HG02759 (cell line): ENCODE measurements around the gene GAS2L3.
"Not testable (repeated sequence)": the region's sequence is repeated elsewhere in the genome, so short reads cannot be mapped to it uniquely, and the experiment has no call there.

Source experiments
- ATAC-seq: cut with Tn5 transposase; IDR thresholded peaks from one replicate; pipeline ENCODE4 v1.9.1; 2021; ENCODE audit warnings: mild to moderate bottlenecking, moderate library complexity; ENCODE audit not compliant: unreplicated experiment

The GAS2L3 gene

GRCh38 chr12:100573292-100574186 is at the start of gene GAS2L3:
GAS2L3 (plus strand) TSS chr12:100573684; CDS start chr12:100594905, 21,221 bp downstream.
- ATAC-seq = peak; percentile 99

GRCh38 chr12:100528034-100528433 is 45.5 kb upstream of the GAS2L3 start:
- ATAC-seq = no peak

GRCh38 chr12:100528471-100529127 is 44.9 kb upstream of the GAS2L3 start:
- no peak for ATAC-seq

GRCh38 chr12:100529756-100530350 is 43.6 kb upstream of the GAS2L3 start:
- ATAC-seq = no peak

GRCh38 chr12:100533376-100533775 is 40.1 kb upstream of the GAS2L3 start:
- ATAC-seq = no peak

DNA sequence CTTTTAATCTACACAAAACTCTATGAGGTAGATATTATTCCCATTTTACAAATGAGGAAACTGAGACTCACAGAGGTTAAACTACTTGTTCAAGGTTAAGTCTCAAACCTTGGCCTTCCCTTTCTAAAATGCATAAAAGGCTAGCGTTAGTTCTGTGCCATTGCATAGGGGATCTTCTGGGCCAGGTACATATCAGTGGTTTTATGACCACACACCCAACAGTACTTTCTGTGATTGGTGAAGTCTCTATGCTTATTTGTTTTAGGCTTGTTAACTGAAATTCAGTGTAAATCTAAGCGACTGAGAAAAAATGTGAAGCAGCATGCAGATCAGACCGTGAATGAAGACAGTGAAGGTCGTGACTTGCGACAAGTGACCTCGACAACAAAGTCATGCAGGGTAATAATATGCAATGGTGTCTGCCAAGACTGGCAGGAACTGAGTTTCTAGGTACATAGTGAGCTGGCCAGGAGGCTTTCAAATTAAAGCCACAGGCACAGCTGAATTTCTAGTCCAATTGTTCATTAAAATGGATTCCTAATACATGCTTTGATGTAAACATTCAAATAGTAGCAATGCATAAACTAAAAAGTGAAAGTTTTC is 38.8 kb upstream of the GAS2L3 start:
- no peak for ATAC-seq

DNA sequence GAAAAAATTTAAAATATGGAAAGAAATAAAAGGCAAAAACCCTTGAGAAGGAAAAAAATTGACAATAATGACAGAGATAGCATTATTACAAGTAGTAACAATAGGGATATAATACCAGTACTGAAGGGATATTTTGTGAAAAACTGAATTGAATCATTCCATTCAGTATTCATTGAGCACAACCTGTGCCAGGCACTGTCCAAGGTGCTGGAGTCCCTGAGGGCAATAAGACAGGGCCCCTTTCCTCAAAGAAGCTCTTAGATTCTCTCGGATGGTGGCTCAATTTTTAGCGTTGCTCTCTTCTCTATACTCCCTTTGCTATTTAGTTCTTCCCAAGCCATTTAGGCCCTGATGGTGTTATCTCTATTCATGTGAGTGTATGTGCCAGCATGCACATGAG is 34.3 kb upstream of the GAS2L3 start:
- no peak for ATAC-seq

- ATAC-seq = no peak
These were observed 29.3 kb upstream of the GAS2L3 start for GRCh38 chr12:100544165-100544564.

DNA sequence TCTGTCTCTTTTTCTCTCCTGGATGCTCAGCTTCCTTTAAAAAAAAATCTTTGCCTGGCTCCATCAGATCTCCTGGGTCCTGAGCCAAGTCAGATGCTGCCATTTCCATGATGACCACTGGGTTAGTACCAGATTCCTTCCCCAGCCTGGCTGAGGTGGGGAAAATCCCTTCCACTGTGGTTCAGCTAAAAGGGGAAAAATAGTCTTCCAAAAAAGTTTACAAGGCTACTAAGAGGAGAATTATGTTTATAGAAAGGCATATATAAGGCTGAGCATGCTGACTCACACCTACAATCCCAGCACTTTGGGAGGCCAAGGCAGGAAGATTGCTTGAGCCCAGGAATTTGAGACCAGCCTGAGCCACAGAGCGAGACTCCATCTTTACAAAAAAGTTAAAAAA is 28.4 kb upstream of the GAS2L3 start:
- ATAC-seq = no peak

DNA sequence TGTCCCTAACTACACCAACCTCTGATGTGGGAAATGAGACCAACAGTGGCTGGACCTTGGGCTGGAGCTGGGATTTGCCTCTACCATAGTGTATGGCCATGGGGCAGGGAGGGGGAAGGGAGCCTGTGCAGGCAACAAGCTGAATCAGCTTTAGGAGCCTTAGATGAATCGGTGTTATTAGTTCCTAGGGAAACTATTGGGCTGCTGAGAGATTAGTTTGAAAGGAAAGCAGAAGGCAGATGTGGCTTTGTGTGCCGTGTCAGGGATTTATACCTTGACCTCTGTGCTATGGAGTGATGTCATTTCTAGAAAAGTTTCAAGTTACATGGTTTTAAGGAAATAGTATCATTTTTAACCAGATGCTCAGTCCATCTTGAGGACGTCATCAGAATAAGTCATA is 19.5 kb upstream of the GAS2L3 start:
- ATAC-seq = no peak

- ATAC-seq = no peak
These were observed 18.8 kb upstream of the GAS2L3 start for GRCh38 chr12:100554608-100555077.

- no peak for ATAC-seq
These were observed 17.8 kb upstream of the GAS2L3 start for GRCh38 chr12:100555722-100556121.

DNA sequence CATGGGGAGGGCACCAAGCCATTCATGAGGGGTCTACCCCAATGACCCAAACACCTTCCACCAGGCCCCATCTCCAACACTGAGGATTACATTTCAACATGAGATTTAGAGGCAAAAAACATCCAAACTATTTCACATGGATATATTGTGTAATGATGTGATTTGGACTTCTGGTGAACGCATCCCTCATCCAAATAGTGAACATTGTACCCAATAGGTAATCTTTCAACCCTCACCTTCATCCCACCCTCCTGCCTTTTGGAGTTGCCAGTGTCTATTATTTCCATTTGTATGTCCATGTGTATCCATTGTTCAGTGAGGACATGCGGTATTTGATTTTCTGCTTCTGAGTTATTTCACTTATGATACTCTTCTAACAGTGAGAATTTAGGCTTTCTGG is 16.1 kb upstream of the GAS2L3 start:
- no peak for ATAC-seq

DNA sequence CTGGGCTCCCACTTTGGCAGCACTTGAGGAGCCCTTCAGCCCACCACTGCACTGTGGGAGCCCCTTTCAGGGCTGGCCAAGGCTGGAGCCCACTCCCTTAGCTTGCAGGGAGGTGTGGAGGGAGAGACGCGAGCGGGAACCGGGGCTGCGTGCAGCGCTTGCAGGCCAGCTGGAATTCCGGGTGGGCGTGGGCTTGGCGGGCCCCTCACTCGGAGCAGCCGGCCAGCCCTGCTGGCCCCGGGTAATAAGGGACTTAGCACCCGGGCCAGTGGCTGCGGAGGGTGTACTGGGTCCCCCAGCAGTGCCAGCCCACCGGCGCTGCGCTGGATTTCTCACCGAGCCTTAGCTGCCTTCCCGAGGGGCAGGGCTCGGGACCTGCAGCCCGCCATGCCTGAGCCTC is 14.2 kb upstream of the GAS2L3 start:
- not testable (repeated sequence) for ATAC-seq

DNA sequence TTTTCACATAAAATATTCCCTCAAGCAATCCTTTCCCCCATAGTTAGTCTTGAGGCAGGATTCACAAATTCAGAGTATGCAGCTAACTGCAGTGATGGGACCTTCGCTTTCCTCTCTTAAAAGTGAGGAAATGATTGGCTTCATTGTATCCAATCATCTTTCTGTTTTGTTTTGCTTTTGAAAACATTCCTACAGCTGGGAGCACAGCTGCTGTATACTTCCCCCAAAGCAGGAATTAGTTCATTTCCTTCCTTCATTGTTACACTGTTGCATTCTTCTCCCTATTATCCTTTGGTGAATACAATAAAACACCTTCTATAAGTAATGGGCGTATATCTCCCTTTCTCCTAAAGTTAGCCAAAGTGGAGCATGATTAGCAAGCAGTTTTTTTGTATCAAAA is 9.4 kb upstream of the GAS2L3 start:
- ATAC-seq = no peak

GRCh38 chr12:100564905-100565467 is 8.5 kb upstream of the GAS2L3 start:
- no peak for ATAC-seq

GRCh38 chr12:100565987-100566545 is 7.4 kb upstream of the GAS2L3 start:
- no peak for ATAC-seq

- peak; percentile 97 for ATAC-seq
These were observed 6.4 kb upstream of the GAS2L3 start for GRCh38 chr12:100566887-100567637.

DNA sequence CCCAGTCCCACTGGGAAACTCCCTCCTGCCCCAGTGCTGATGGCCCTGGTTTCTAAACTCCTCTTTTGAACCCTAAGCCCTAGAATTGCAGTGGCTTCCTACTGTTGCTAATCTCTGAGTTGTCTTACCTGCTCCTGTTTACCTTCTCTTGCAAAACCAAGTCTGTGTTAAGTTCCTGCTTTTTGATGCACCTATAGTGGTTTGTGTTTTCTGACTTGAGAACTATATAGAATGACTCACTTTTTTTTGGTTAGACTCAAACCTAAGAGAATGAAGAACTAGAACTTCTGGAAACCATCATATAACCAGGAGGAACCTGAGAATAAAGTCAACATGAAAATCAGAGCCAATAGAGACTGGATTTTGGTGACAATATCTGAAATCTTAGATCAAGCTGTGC is 5.5 kb upstream of the GAS2L3 start:
- ATAC-seq = peak; percentile 27

- no peak for ATAC-seq
These were observed 1.3 kb upstream of the GAS2L3 start for GRCh38 chr12:100572184-100572583.
